OCI-LY7 (cell line): ENCODE data around the gene PSD2. TPM values are rescaled to one million over a fixed set of nuclear protein-coding genes. Genes with fewer than 3 reads are reported as not detected.

ENCODE experiments used
- BruUV-seq: library from RNA; stranded (reverse); fragments of 400-500 nt; replicated peaks from 2 replicates; lab custom pipeline; 2021; lab: Mats Ljungman, UMichigan
- CTCF ChIA-PET: fragments of 300-600 bp; sonication (Branson Sonifier 250); formaldehyde crosslinking; loops from one replicate; lab custom pipeline; 2022; ENCODE audit warnings: antibody characterized with exemption; ENCODE audit not compliant: unreplicated experiment; lab: Charles Lee
- POLR2A ChIA-PET: fragments of 300-600 bp; sonication (Branson Sonifier 250); formaldehyde crosslinking; loops from one replicate; lab custom pipeline; 2022; ENCODE audit warnings: antibody characterized with exemption; lab: Charles Lee
- DNase-seq: peaks from one replicate; pipeline ENCODE4 v3.0.0-alpha.2; 2015; ENCODE audit warnings: low spot score
- H2AFZ ChIP-seq: fragments of 200-600 bp; sonication (generic), shearing (Covaris generic); 2 replicates; pipeline ENCODE4 v1.6.1; 2014; ENCODE audit warnings: mild to moderate bottlenecking, antibody characterized with exemption, low read length, moderate library complexity
- H3K27ac ChIP-seq: fragments of 200-600 bp; sonication (generic); 2 replicates; pipeline ENCODE4 v1.5.1; 2014; ENCODE audit warnings: mixed run types, low read depth, mild to moderate bottlenecking, moderate library complexity, low read length, inconsistent platforms; ENCODE audit not compliant: poor library complexity, severe bottlenecking
- H3K36me3 ChIP-seq: fragments of 200-600 bp; sonication (generic); 2 replicates; pipeline ENCODE4 v1.6.1; 2014; ENCODE audit warnings: mild to moderate bottlenecking, antibody characterized with exemption, low read length, moderate library complexity, mixed read lengths; ENCODE audit not compliant: insufficient read depth
- H3K4me1 ChIP-seq: fragments of 200-600 bp; sonication (generic); 2 replicates; pipeline ENCODE4 v1.5.1; 2014; ENCODE audit warnings: mild to moderate bottlenecking, low read length; ENCODE audit not compliant: insufficient read depth, poor library complexity, severe bottlenecking
- H3K4me2 ChIP-seq: fragments of 200-600 bp; sonication (generic); 2 replicates; pipeline ENCODE4 v1.6.1; 2014; ENCODE audit warnings: mild to moderate bottlenecking, low read length
- H3K4me3 ChIP-seq: fragments of 200-600 bp; sonication (generic); 2 replicates; pipeline ENCODE4 v1.5.1; 2014; ENCODE audit warnings: mild to moderate bottlenecking, low read depth, low read length; ENCODE audit not compliant: poor library complexity, severe bottlenecking
- H3K79me2 ChIP-seq: fragments of 200-600 bp; sonication (generic); 2 replicates; pipeline ENCODE4 v1.6.1; 2016; ENCODE audit warnings: low read depth, mild to moderate bottlenecking, low read length, moderate library complexity, mixed read lengths; ENCODE audit not compliant: insufficient read depth
- H3K9me2 ChIP-seq: fragments of 200-600 bp; sonication (generic); 2 replicates; pipeline ENCODE4 v1.6.1; 2016; ENCODE audit warnings: mild to moderate bottlenecking, low read length, mixed read lengths; ENCODE audit not compliant: insufficient read depth
- H3K9me3 ChIP-seq: fragments of 200-600 bp; sonication (generic); 2 replicates; pipeline ENCODE4 v1.6.1; 2014; ENCODE audit warnings: mild to moderate bottlenecking, mixed run types, low read length, mixed read lengths
- H4K20me1 ChIP-seq: fragments of 200-600 bp; sonication (generic); 2 replicates; pipeline ENCODE4 v1.6.1; 2014; ENCODE audit warnings: mild to moderate bottlenecking, antibody characterized with exemption, low read length, moderate library complexity, mixed read lengths; ENCODE audit not compliant: insufficient read depth
- CTCF ChIP-seq: fragments of 200-600 bp; sonication (generic); conservative IDR thresholded peaks from 2 replicates; pipeline ENCODE4 v1.5.1; 2014; ENCODE audit warnings: mild to moderate bottlenecking, antibody characterized with exemption, low read length, moderate library complexity, mixed read lengths
- EZH2phosphoT487 ChIP-seq: fragments of 200-600 bp; sonication (generic); IDR thresholded peaks from 2 replicates; pipeline ENCODE4 v1.6.1; 2018; ENCODE audit warnings: low read depth, borderline replicate concordance, mild to moderate bottlenecking, mixed run types, antibody characterized with exemption, low read length, moderate library complexity, mixed read lengths
- intact Hi-C: fragments of 100-400 bp; cut with micrococcal nuclease; formaldehyde crosslinking; loops from one replicate; pipeline ENCODE4 v1.10.0; 2022; ENCODE audit not compliant: unreplicated experiment
- total RNA-seq, 2 experiments: library from RNA; depleted of rRNA in 1 of 2; stranded (reverse); fragments of >200 nt in 1 of 2; shearing (Covaris generic) in 1 of 2; gene quantifications; 2 replicates each; pipeline ENCODE4 v1.2.3, GENCODE V29; 2014 to 2022

PSD2 gene
- total RNA-seq, 2 experiments from 2014 or later, result 0.11 to 0.13 TPM

DNA sequence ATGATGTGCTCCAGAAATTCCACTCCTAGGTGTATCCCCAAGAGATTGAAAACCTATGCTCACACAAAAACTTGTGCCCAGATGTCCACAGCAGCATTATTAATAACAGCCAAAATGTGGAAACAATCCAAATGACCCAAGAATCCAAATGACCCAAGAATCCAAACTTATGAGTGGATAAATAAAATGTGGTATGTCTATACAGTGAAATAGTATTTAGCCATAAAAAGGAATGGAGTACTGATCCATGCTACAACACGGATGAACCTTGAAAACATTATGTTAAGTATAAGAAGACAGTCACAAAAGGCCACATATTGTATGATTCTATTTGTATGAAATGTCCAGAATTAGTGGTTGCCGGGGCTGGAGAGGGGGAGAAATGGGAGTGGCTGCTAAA lies 80.3 kb downstream of the PSD2 start:
- Histone ChIP-seq H3K4me1 (no peaks in the 10 kb centered on the region), H3K4me2 (no peak overlapping the region), H3K4me3 (no peak overlapping the region), H3K36me3 (no peaks in the 10 kb centered on the region), H3K9me2 (no peaks in the 10 kb centered on the region), H4K20me1 (no peaks in the 10 kb centered on the region), H3K9me3 (no peaks in the 10 kb centered on the region), H3K79me2 (no peaks in the 10 kb centered on the region), H2AFZ (no peak overlapping the region), H3K27ac (no peak overlapping the region)
- intact Hi-C loops, result no loop called here
- no peak for DNase-seq
- TF ChIP-seq EZH2phosphoT487 (no peak), CTCF (no peak)
- BruUV-seq, result no TSS peak
- ChIA-PET POLR2A (interaction anchor here (1.0 kb wide), 1 partner anchor 417 kb away, joined by 4 read pairs; no protein-coding TSS in a partner anchor), CTCF (no interaction called here)

- no peaks in the 10 kb centered on the region for H3K9me2 ChIP-seq
- H2AFZ ChIP-seq, result no peak overlapping the region
- H4K20me1 ChIP-seq, result no peaks in the 10 kb centered on the region
- intact Hi-C loops, result no loop called here
- no TSS peak for BruUV-seq
- H3K4me1 ChIP-seq, result no peaks in the 10 kb centered on the region
- no peak overlapping the region for H3K4me2 ChIP-seq
- H3K79me2 ChIP-seq, result no peaks in the 10 kb centered on the region
- TF ChIP-seq EZH2phosphoT487 (no peak), CTCF (no peak)
- ChIA-PET CTCF (no interaction called here), POLR2A (interaction anchor here (0.8 kb wide), 1 partner anchor 338 kb away, joined by 4 read pairs; no protein-coding TSS in a partner anchor)
- DNase-seq, result no peak
- H3K9me3 ChIP-seq, result no peaks in the 10 kb centered on the region
- H3K27ac ChIP-seq, result no peak overlapping the region
- H3K36me3 ChIP-seq, result no peaks in the 10 kb centered on the region
- H3K4me3 ChIP-seq, result no peak overlapping the region
These were observed 81.6 kb downstream of the PSD2 start for GRCh38 chr5:139877129-139877597.

DNA sequence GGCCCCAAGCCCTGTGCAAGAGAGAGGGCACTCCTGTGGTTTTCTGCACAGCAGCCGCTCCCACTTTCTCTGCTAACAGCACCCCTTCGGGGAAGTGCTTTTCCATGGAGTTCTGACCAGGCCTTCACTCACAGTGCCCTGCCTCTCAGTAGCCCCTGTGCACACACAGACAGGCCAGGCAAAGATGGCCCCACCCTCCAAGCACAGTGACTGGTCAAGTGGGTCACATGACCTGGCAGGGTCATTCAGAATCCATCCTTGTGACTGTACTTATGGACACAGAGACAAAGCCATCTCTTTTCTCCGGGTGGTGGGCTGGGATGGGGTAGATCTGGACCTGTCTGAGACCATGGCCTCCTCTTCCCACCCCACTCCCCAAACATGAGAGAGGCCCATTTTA lies 82.5 kb downstream of the PSD2 start:
- ChIA-PET POLR2A (no interaction called here), CTCF (no interaction called here)
- Histone ChIP-seq H3K4me3 (no peak overlapping the region), H4K20me1 (no peaks in the 10 kb centered on the region), H3K36me3 (no peaks in the 10 kb centered on the region), H2AFZ (no peak overlapping the region), H3K27ac (no peak overlapping the region), H3K79me2 (no peaks in the 10 kb centered on the region), H3K9me2 (no peaks in the 10 kb centered on the region), H3K4me1 (no peaks in the 10 kb centered on the region), H3K9me3 (no peaks in the 10 kb centered on the region), H3K4me2 (no peak overlapping the region)
- TF ChIP-seq CTCF (no peak), EZH2phosphoT487 (no peak)
- no TSS peak for BruUV-seq
- DNase-seq, result no peak
- intact Hi-C loops, result no loop called here
